LNCaP clone FGC (cell line): ENCODE data around the gene RAP2B.

Experiments
- DNase-seq: peaks from one replicate; pipeline ENCODE4 v3.0.0-alpha.2; 2011; ENCODE audit warnings: low read depth
- H3K4me3 ChIP-seq: 2 replicates; pipeline ENCODE4 v1.5.1; 2011; ENCODE audit warnings: mild to moderate bottlenecking, low read depth, low read length, control low read depth
- CTCF ChIP-seq: IDR thresholded peaks from 2 replicates; pipeline ENCODE4 v1.5.1; 2012; ENCODE audit warnings: mild to moderate bottlenecking; ENCODE audit not compliant: control insufficient read depth, insufficient read depth; ENCODE audit errors: extremely low read depth

RAP2B gene

GRCh38 chr3:153195349-153195879 lies 33.4 kb downstream of the RAP2B start:
- no peak for TF ChIP-seq CTCF
- no peak for DNase-seq
- H3K4me3 ChIP-seq, result no peak overlapping the region

- DNase-seq, result no peak
- TF ChIP-seq CTCF, result no peak
- H3K4me3 ChIP-seq, result no peak overlapping the region
Measured at GRCh38 chr3:153209596-153209995, 47.6 kb downstream of the RAP2B start.

GRCh38 chr3:153210146-153210545 lies 48.1 kb downstream of the RAP2B start:
- DNase-seq, result no peak
- TF ChIP-seq CTCF, result no peak
- H3K4me3 ChIP-seq, result no peak overlapping the region

- DNase-seq, result no peak
- no peak for TF ChIP-seq CTCF
- no peak overlapping the region for H3K4me3 ChIP-seq
Measured at GRCh38 chr3:153210660-153211059, 48.6 kb downstream of the RAP2B start.

GRCh38 chr3:153215497-153215896 lies 53.5 kb downstream of the RAP2B start:
- DNase-seq, result no peak
- no peak overlapping the region for H3K4me3 ChIP-seq
- no peak for TF ChIP-seq CTCF

GRCh38 chr3:153215966-153216365 lies 53.9 kb downstream of the RAP2B start:
- TF ChIP-seq CTCF, result no peak
- no peak overlapping the region for H3K4me3 ChIP-seq
- no peak for DNase-seq

GRCh38 chr3:153216928-153217327 lies 54.9 kb downstream of the RAP2B start:
- H3K4me3 ChIP-seq, result no peak overlapping the region
- DNase-seq, result no peak
- TF ChIP-seq CTCF, result no peak
